ENCODE data around the gene KIF1A.

Gene KIF1A

DNA sequence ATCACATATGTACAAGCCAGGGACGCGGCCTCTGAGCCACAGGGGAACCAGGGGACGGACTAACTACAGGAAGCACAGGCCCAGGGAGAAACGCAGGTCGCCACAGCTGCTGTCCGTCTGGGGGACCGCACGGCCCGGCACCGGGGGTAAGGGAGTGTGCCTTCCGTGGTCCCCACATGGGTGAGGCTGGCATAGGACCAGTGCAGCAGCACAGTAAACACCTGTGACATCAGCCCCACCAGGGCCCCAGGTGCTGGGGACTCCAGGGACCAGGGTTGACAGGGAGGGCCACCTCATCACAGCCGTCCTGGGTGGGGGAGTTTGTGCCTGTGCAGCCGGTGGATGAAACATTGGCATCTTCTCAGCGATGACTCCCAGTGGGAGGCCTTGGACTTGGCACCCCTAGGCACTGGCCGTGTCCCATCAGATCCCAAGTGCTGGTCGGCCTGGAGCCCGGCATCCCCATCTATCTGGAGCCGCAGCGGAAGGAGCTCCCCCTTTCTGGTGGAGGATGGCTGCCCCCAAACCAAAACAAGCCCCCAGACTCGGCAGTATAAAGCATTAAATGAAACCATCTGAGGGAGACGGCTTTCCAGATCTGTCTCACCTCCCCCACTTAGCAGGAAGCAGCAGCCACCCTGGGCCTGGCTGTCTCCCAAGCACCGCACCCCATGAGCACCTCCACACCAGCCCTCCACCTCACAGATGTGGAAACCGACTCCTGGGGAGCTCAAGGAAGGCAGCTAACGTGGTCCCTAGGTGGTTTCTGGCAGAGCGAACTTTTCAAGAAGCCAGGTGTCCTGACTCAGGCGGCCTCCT is 105.9 kb downstream of the KIF1A start:
- H3K4me3 ChIP-seq (ENCODE audit: low read depth in 1 of 5, low read length in 5 of 5), result no peak overlapping the region
- peaks cover 0 to 6% (median 0%) of the 10 kb centered on the region in 5 donors for H3K4me1 ChIP-seq (ENCODE audit: control insufficient read depth in 5 of 5, insufficient read depth in 5 of 5, low read length in 5 of 5)
- H3K36me3 ChIP-seq (ENCODE audit: control insufficient read depth in 5 of 5, insufficient read depth in 5 of 5, low read length in 5 of 5), result no peaks in the 10 kb centered on the region
- no peaks in the 10 kb centered on the region for H3K9me3 ChIP-seq (ENCODE audit: control insufficient read depth in 5 of 5, low read length in 5 of 5)
- H3K9ac ChIP-seq (ENCODE audit: low read length in 5 of 5), result no peak overlapping the region
- no peak overlapping the region for H3K27ac ChIP-seq (ENCODE audit: low read depth, low read length)
- peaks cover 17 to 48% (median 40%) of the 10 kb centered on the region in 5 donors for H3K27me3 ChIP-seq (ENCODE audit: control insufficient read depth in 5 of 5, insufficient read depth in 4 of 5, low read length in 5 of 5)

- Histone ChIP-seq H3K4me3 (ENCODE audit: low read depth in 1 of 5, low read length in 5 of 5) (no peak overlapping the region), H3K9me3 (ENCODE audit: control insufficient read depth in 5 of 5, low read length in 5 of 5) (no peaks in the 10 kb centered on the region), H3K36me3 (ENCODE audit: control insufficient read depth in 5 of 5, insufficient read depth in 5 of 5, low read length in 5 of 5) (no peaks in the 10 kb centered on the region), H3K27ac (ENCODE audit: low read depth, low read length) (no peak overlapping the region), H3K4me1 (ENCODE audit: control insufficient read depth in 5 of 5, insufficient read depth in 5 of 5, low read length in 5 of 5) (peaks cover 0 to 6% (median 0%) of the 10 kb centered on the region in 5 donors), H3K27me3 (ENCODE audit: control insufficient read depth in 5 of 5, insufficient read depth in 4 of 5, low read length in 5 of 5) (peaks cover 17 to 51% (median 40%) of the 10 kb centered on the region in 5 donors), H3K9ac (ENCODE audit: low read length in 5 of 5) (no peak overlapping the region)
Measured at GRCh38 chr2:240713071-240713927, 106.7 kb downstream of the KIF1A start.

GRCh38 chr2:240712121-240712520 is 107.9 kb downstream of the KIF1A start:
- H3K9me3 ChIP-seq (ENCODE audit: control insufficient read depth in 5 of 5, low read length in 5 of 5), result no peaks in the 10 kb centered on the region
- no peaks in the 10 kb centered on the region for H3K36me3 ChIP-seq (ENCODE audit: control insufficient read depth in 5 of 5, insufficient read depth in 5 of 5, low read length in 5 of 5)
- H3K27ac ChIP-seq (ENCODE audit: low read depth, low read length), result no peak overlapping the region
- no peak overlapping the region for H3K9ac ChIP-seq (ENCODE audit: low read length in 5 of 5)
- H3K27me3 ChIP-seq (ENCODE audit: control insufficient read depth in 5 of 5, insufficient read depth in 4 of 5, low read length in 5 of 5), result peaks cover 11 to 46% (median 36%) of the 10 kb centered on the region in 5 donors
- peaks cover 0 to 6% (median 0%) of the 10 kb centered on the region in 5 donors for H3K4me1 ChIP-seq (ENCODE audit: control insufficient read depth in 5 of 5, insufficient read depth in 5 of 5, low read length in 5 of 5)
- H3K4me3 ChIP-seq (ENCODE audit: low read depth in 1 of 5, low read length in 5 of 5), result no peak overlapping the region

GRCh38 chr2:240711701-240712100 is 108.3 kb downstream of the KIF1A start:
- H3K4me1 ChIP-seq (ENCODE audit: control insufficient read depth in 5 of 5, insufficient read depth in 5 of 5, low read length in 5 of 5), result peaks cover 0 to 6% (median 0%) of the 10 kb centered on the region in 5 donors
- no peak overlapping the region for H3K9ac ChIP-seq (ENCODE audit: low read length in 5 of 5)
- H3K9me3 ChIP-seq (ENCODE audit: control insufficient read depth in 5 of 5, low read length in 5 of 5), result no peaks in the 10 kb centered on the region
- H3K27me3 ChIP-seq (ENCODE audit: control insufficient read depth in 5 of 5, insufficient read depth in 4 of 5, low read length in 5 of 5), result peaks cover 11 to 43% (median 34%) of the 10 kb centered on the region in 5 donors
- H3K4me3 ChIP-seq (ENCODE audit: low read depth in 1 of 5, low read length in 5 of 5), result no peak overlapping the region
- no peaks in the 10 kb centered on the region for H3K36me3 ChIP-seq (ENCODE audit: control insufficient read depth in 5 of 5, insufficient read depth in 5 of 5, low read length in 5 of 5)
- H3K27ac ChIP-seq (ENCODE audit: low read depth, low read length), result no peak overlapping the region

DNA sequence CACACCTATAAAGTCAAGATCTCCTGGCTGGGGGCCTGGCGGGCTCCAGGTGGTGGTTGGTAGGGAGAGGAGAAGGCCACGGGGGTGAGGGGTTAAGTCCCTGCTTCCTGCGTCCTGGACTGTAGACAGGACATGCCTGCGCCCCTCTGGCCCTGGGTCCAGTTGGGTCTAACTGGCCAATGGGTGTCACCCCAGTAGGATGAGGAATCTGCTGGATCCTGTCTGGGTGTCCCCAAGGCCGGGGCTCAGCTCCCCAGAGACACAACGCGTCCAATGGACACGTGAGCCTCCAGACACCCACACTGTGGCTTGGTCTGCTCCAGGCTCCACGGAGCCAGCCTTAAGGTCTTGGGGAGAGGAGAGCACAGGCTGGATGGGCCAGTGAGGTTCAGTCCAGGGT is 108.7 kb downstream of the KIF1A start:
- H3K36me3 ChIP-seq (ENCODE audit: control insufficient read depth in 5 of 5, insufficient read depth in 5 of 5, low read length in 5 of 5), result no peaks in the 10 kb centered on the region
- H3K27ac ChIP-seq (ENCODE audit: low read depth, low read length), result no peak overlapping the region
- no peaks in the 10 kb centered on the region for H3K9me3 ChIP-seq (ENCODE audit: control insufficient read depth in 5 of 5, low read length in 5 of 5)
- H3K27me3 ChIP-seq (ENCODE audit: control insufficient read depth in 5 of 5, insufficient read depth in 4 of 5, low read length in 5 of 5), result peaks cover 11 to 41% (median 33%) of the 10 kb centered on the region in 5 donors
- H3K9ac ChIP-seq (ENCODE audit: low read length in 5 of 5), result no peak overlapping the region
- no peak overlapping the region for H3K4me3 ChIP-seq (ENCODE audit: low read depth in 1 of 5, low read length in 5 of 5)
- peaks cover 0 to 6% (median 0%) of the 10 kb centered on the region in 5 donors for H3K4me1 ChIP-seq (ENCODE audit: control insufficient read depth in 5 of 5, insufficient read depth in 5 of 5, low read length in 5 of 5)

- no peak overlapping the region for H3K9ac ChIP-seq (ENCODE audit: low read length in 5 of 5)
- peaks cover 0 to 7% (median 0%) of the 10 kb centered on the region in 5 donors for H3K4me1 ChIP-seq (ENCODE audit: control insufficient read depth in 5 of 5, insufficient read depth in 5 of 5, low read length in 5 of 5)
- H3K4me3 ChIP-seq (ENCODE audit: low read depth in 1 of 5, low read length in 5 of 5), result no peak overlapping the region
- no peaks in the 10 kb centered on the region for H3K36me3 ChIP-seq (ENCODE audit: control insufficient read depth in 5 of 5, insufficient read depth in 5 of 5, low read length in 5 of 5)
- peaks cover 4 to 24% (median 20%) of the 10 kb centered on the region in 5 donors for H3K27me3 ChIP-seq (ENCODE audit: control insufficient read depth in 5 of 5, insufficient read depth in 4 of 5, low read length in 5 of 5)
- no peak overlapping the region for H3K27ac ChIP-seq (ENCODE audit: low read depth, low read length)
- H3K9me3 ChIP-seq (ENCODE audit: control insufficient read depth in 5 of 5, low read length in 5 of 5), result no peaks in the 10 kb centered on the region
Measured at GRCh38 chr2:240708457-240708856, 111.6 kb downstream of the KIF1A start.

GRCh38 chr2:240707821-240708220 is 112.2 kb downstream of the KIF1A start:
- H3K27ac ChIP-seq (ENCODE audit: low read depth, low read length), result no peak overlapping the region
- peaks cover 4 to 30% (median 25%) of the 10 kb centered on the region in 5 donors for H3K27me3 ChIP-seq (ENCODE audit: control insufficient read depth in 5 of 5, insufficient read depth in 4 of 5, low read length in 5 of 5)
- H3K9ac ChIP-seq (ENCODE audit: low read length in 5 of 5), result no peak overlapping the region

GRCh38 chr2:240707043-240707756 is 112.8 kb downstream of the KIF1A start:
- Histone ChIP-seq H3K27me3 (ENCODE audit: control insufficient read depth in 5 of 5, insufficient read depth in 4 of 5, low read length in 5 of 5) (peaks cover 4 to 36% (median 30%) of the 10 kb centered on the region in 5 donors), H3K9me3 (ENCODE audit: control insufficient read depth in 5 of 5, low read length in 5 of 5) (no peaks in the 10 kb centered on the region), H3K4me3 (ENCODE audit: low read depth in 1 of 5, low read length in 5 of 5) (no peak overlapping the region), H3K9ac (ENCODE audit: low read length in 5 of 5) (no peak overlapping the region), H3K4me1 (ENCODE audit: control insufficient read depth in 5 of 5, insufficient read depth in 5 of 5, low read length in 5 of 5) (peaks cover 0 to 7% (median 0%) of the 10 kb centered on the region in 5 donors), H3K36me3 (ENCODE audit: control insufficient read depth in 5 of 5, insufficient read depth in 5 of 5, low read length in 5 of 5) (no peaks in the 10 kb centered on the region), H3K27ac (ENCODE audit: low read depth, low read length) (no peak overlapping the region)

More at GRCh38 chr2:240707821-240708220, 112.2 kb downstream of the KIF1A start:
- Histone ChIP-seq H3K9me3 (ENCODE audit: control insufficient read depth in 5 of 5, low read length in 5 of 5) (no peaks in the 10 kb centered on the region), H3K4me3 (ENCODE audit: low read depth in 1 of 5, low read length in 5 of 5) (no peak overlapping the region), H3K4me1 (ENCODE audit: control insufficient read depth in 5 of 5, insufficient read depth in 5 of 5, low read length in 5 of 5) (peaks cover 0 to 7% (median 0%) of the 10 kb centered on the region in 5 donors), H3K36me3 (ENCODE audit: control insufficient read depth in 5 of 5, insufficient read depth in 5 of 5, low read length in 5 of 5) (no peaks in the 10 kb centered on the region)

DNA sequence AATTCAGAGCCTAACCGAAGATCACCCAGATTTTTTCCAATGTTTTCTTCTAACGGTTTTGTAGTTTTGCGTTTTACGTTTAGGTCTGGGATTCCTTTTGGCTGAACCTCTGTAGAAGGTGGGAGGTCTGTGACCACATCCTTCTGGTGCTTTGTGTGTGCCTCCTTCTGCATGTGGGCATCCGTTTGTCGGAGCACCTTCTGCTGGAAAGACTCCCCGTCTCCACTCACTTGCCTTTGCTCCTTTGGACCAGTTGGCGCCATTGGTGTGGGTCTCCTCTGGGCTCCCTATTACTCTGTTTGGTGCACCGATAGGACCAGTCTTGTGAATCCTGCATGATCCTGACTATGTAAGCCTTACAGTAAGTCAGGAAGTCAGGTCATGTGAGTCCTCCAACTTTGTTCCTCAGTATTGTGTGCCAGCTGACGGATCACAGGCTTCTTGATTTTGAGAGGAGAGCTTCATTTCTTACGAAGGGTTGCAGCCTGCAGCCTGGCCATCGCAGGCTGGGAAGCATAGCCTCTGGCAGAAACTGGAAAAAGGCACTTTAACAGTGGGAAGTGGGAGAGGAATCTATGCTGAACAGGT is 114.7 kb downstream of the KIF1A start:
- no peaks in the 10 kb centered on the region for H3K9me3 ChIP-seq (ENCODE audit: control insufficient read depth in 5 of 5, low read length in 5 of 5)
- H3K27me3 ChIP-seq (ENCODE audit: control insufficient read depth in 5 of 5, insufficient read depth in 4 of 5, low read length in 5 of 5), result peaks cover 8 to 34% (median 32%) of the 10 kb centered on the region in 5 donors
- no peak overlapping the region for H3K27ac ChIP-seq (ENCODE audit: low read depth, low read length)
- H3K36me3 ChIP-seq (ENCODE audit: control insufficient read depth in 5 of 5, insufficient read depth in 5 of 5, low read length in 5 of 5), result no peaks in the 10 kb centered on the region
- H3K4me3 ChIP-seq (ENCODE audit: low read depth in 1 of 5, low read length in 5 of 5), result no peak overlapping the region
- H3K9ac ChIP-seq (ENCODE audit: low read length in 5 of 5), result no peak overlapping the region
- H3K4me1 ChIP-seq (ENCODE audit: control insufficient read depth in 5 of 5, insufficient read depth in 5 of 5, low read length in 5 of 5), result peaks cover 0 to 7% (median 0%) of the 10 kb centered on the region in 5 donors

Measured in subcutaneous abdominal adipose tissue (tissue), 5 donors.